Muscle layer of colon (tissue), 2 donors: ENCODE results near the gene LEAP2.

Source experiments
- H3K27ac ChIP-seq: one replicate; pipeline ENCODE4 v1.7.0; 2013; ENCODE audit warnings: low read depth, mild to moderate bottlenecking, low read length, moderate library complexity
- H3K27me3 ChIP-seq, 2 donors: one replicate each; pipeline ENCODE4 v1.7.0; 2013; ENCODE audit warnings: low read length in 2 of 2, mild to moderate bottlenecking in 2 of 2; ENCODE audit not compliant: insufficient read depth in 2 of 2, control insufficient read depth in 1 of 2
- H3K36me3 ChIP-seq: one replicate; pipeline ENCODE4 v1.7.0; 2013; ENCODE audit warnings: mild to moderate bottlenecking, low read length; ENCODE audit not compliant: insufficient read depth
- H3K4me1 ChIP-seq: one replicate; pipeline ENCODE4 v1.7.0; 2013; ENCODE audit warnings: mild to moderate bottlenecking, low read length; ENCODE audit not compliant: insufficient read depth
- H3K4me3 ChIP-seq, 2 donors: one replicate each; pipeline ENCODE4 v1.7.0; 2013; ENCODE audit warnings: low read length in 2 of 2, low read depth in 1 of 2, mild to moderate bottlenecking in 1 of 2, moderate library complexity in 1 of 2
- H3K9ac ChIP-seq: one replicate; pipeline ENCODE4 v1.7.0; 2013; ENCODE audit warnings: low read length
- H3K9me3 ChIP-seq: one replicate; pipeline ENCODE4 v1.7.0; 2013; ENCODE audit warnings: mild to moderate bottlenecking, low read length
- donor health status: abdominal sarcoma.
- donor health status: Adenocarcinoma of cecum.

Gene LEAP2

GRCh38 chr5:132915681-132916080 lies 42.2 kb downstream of the LEAP2 start:
- Histone ChIP-seq H3K27me3 (no peaks in the 10 kb centered on the region), H3K36me3 (no peaks in the 10 kb centered on the region), H3K4me1 (no peaks in the 10 kb centered on the region), H3K27ac (no peak overlapping the region), H3K4me3 (no peak overlapping the region), H3K9ac (no peak overlapping the region), H3K9me3 (no peaks in the 10 kb centered on the region)

DNA sequence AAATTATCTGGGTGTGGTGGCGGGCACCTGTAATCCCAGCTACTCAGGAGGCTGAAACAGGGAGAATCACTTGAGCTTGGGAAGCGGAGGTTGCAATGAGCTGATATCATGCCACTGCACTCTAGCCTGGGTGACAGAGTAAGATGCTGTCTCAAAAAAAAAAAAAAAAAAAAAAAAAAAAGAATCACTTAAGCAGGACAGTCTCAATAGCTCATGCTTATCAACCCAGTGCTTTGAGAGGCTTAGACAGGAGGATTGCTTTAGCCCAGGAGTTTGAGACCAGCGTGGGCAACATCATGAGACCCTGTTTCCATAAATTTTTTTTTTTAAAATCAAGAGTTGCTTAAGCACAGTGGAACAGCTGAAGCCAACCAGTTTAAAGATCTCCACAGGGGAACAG lies 42.6 kb downstream of the LEAP2 start:
- Histone ChIP-seq H3K27ac (no peak overlapping the region), H3K9me3 (no peaks in the 10 kb centered on the region), H3K36me3 (no peaks in the 10 kb centered on the region), H3K9ac (no peak overlapping the region), H3K27me3 (no peaks in the 10 kb centered on the region), H3K4me1 (no peaks in the 10 kb centered on the region), H3K4me3 (no peak overlapping the region)
